ENCODE measurements around the gene FUT6. TPM values are rescaled to one million over a fixed set of nuclear protein-coding genes. Genes with fewer than 3 reads are reported as not detected.
A peak's percentile ranks its signal among the peaks of the same experiment; 100 is the strongest.

The FUT6 gene
- total RNA-seq, 1 donor = not detected

DNA sequence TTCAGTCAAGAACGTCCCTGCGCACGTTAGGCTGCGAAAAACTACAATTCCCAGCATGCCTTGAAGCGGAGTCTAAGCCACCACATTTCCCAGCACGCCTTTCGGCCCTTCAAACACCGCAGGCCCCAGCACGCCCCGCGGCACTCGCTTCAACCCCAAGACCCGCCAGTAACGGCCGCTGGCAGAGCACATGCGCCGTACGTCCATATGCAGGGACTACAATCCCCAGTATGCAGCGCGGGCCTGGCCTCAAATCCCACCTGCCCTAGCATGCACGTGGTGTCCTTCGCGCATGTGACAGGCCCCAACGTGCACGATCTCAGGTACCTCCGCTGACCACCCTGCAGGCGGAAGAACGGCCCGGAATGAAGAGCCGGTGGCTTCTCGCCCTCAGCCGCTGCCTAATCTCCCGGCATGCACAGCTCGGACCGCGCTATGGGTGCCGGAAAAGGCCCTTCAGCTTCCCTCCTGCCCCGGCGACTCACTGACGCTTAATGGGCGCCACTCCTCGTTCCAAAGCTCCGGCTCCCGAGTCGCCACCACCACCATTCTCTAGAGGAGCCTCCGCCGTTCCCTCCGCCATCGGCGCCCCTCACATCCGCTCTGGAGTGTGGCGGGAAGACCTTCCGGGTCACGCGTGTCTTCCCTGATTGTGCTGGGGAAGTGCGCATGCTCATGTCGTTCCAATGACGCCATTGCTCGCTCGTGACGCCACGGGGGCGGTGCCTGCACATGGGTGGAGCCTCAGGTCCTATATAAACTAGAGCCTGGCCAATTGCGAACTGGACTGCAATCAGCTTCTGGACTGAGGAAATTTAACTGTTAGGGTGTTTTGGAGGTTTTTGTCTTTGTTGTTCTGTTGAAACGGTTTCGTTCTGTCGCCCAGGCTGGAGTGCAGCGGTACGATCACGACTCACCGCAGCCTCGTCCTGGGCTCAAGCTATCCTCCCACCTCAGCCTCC is 48.7 kb downstream of the FUT6 start, which contains the start of gene DUS3L:
TSS of gene DUS3L (minus strand) at position 605 of the 962 bp plus-strand sequence. CDS start at position 583, 22 bp downstream.
- TF ChIP-seq CTCF (IDR thresholded peaks at IDR 0.05; ENCODE audit: insufficient read depth, low read depth, low read length) = no peak
- H3K4me3 ChIP-seq (ENCODE audit: low read depth, low read length) = peak within 1 kb of the TSS; percentile 94
- peak; percentile 99 for DNase-seq (ENCODE audit: low read depth)

DNA sequence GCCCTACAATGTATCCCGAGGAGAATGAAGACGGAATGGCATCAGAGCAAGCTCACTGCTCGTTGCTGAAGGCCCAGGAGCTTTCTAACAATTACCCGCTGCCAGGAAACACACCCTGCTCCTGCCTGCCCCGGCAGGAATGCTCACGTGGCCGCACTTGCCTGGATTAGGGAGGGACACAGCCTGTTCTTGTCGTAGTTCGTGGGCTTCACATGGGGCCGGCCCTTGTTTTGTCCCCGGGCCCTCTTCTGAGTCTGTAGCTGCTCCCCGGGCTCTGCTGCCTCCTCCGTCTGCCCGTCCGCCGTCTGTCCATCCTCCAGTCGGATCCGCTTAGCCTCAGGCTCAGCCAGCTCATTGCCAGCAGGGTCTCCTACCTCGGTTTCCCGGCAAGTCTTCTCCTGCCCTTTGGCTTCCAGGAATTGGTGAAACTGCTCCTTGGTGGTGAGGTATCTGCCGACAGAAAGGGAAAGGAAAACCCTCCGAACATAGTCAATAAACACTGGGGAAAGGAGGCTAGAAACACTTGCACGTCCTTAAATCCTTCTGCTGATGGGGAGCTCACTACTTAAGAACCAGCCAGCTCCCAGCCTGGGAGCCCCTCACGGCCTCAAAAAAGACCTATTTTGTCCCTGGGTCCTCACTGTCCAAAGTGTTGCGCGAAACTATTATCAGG is 49.5 kb downstream of the FUT6 start:
- no peak for DNase-seq (ENCODE audit: low read depth)
- H3K4me3 ChIP-seq (ENCODE audit: low read depth, low read length) = peak overlapping the region; percentile 94
- TF ChIP-seq CTCF (IDR thresholded peaks at IDR 0.05; ENCODE audit: insufficient read depth, low read depth, low read length) = no peak

DNA sequence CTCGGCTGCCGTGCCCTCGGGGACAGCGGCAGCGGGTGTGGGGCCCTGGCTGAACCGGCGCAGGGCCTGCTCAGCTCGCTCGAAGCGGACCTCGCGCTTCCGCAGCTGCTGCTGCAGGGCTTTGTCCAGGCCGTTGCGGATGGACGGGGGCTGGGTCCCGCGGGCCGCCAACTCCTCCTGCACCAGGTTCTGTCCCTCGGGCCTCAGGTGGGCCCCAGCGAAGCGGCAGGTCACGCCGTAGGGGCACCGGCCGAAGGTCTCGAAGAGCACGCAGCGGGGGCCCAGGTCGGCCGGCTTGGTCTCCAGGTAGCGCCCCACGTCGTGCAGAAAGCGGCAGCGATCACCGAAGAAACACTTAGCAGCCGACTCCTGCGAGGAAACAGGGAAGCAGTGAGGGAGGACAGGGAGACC is 50.1 kb downstream of the FUT6 start:
- H3K4me3 ChIP-seq (ENCODE audit: low read depth, low read length) = no peak overlapping the region
- no peak for TF ChIP-seq CTCF (IDR thresholded peaks at IDR 0.05; ENCODE audit: insufficient read depth, low read depth, low read length)
- DNase-seq (ENCODE audit: low read depth) = no peak

- no peak overlapping the region for H3K4me3 ChIP-seq (ENCODE audit: low read depth, low read length)
- DNase-seq (ENCODE audit: low read depth) = no peak
- no peak for TF ChIP-seq CTCF (IDR thresholded peaks at IDR 0.05; ENCODE audit: insufficient read depth, low read depth, low read length)
Measured at GRCh38 chr19:5788422-5788821, 51.1 kb downstream of the FUT6 start.

DNA sequence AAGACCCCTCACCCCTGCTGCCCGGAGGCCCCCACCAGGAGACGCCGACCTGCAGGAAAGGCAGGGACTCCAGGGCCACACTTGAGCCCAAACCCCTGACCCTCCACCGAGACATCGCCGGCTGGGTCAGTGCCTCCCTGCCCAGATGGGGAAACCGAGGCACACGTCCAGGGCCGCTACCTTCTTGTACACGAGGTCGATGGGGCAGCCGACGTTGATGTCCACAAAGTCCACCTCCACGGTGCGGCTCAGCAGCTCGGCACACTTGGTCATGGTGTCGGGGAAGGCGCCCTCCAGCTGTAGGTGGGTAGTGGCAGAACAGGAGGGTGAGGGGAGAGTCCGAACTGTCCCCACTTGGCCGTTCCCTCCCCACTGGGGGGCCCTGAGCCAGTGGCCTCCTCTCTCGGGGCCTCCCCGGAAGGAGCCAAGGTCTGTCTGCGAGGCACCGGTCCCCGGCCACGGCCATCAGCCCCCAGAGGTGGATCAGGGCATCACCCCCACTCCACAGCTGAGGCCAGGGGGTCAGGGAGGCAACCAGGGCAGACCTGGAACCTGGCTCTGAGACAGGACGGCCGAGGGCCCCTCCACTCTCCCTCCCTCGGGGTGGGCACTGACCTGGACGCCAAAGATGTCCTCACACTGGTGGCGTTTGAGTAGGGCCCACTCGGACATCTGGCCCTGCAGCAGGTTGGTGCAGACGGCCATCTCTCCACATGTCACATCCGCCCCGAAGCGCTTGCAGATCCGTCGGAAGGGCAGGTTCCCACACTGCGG is 51.9 kb downstream of the FUT6 start:
- no peak for TF ChIP-seq CTCF (IDR thresholded peaks at IDR 0.05; ENCODE audit: insufficient read depth, low read depth, low read length)
- no peak overlapping the region for H3K4me3 ChIP-seq (ENCODE audit: low read depth, low read length)
- DNase-seq (ENCODE audit: low read depth) = no peak

GRCh38 chr19:5786593-5787408 is 52.7 kb downstream of the FUT6 start:
- TF ChIP-seq CTCF (IDR thresholded peaks at IDR 0.05; ENCODE audit: insufficient read depth, low read depth, low read length) = no peak
- H3K4me3 ChIP-seq (ENCODE audit: low read depth, low read length) = no peak overlapping the region
- no peak for DNase-seq (ENCODE audit: low read depth)
